Ureter (tissue), 1 donor: ENCODE results near the gene PYGM. TPM values are rescaled to one million over a fixed set of nuclear protein-coding genes. Genes with fewer than 3 reads are reported as not detected.
"Not testable (repeated sequence)": the region's sequence is repeated elsewhere in the genome, so short reads cannot be mapped to it uniquely, and the experiment has no call there.

Source experiments
- DNase-seq: peaks from one replicate; pipeline ENCODE4 v3.0.0-alpha.2; 2020; ENCODE audit warnings: low spot score
- total RNA-seq: library from RNA; stranded (reverse); gene quantifications from one replicate; pipeline ENCODE4 v1.2.4, GENCODE V29; 2023
- donor health status: DM: yes; HTN: yes; CAD: no.

PYGM gene
- total RNA-seq, 1 donor from 2014 or later: 11.4 TPM

DNA sequence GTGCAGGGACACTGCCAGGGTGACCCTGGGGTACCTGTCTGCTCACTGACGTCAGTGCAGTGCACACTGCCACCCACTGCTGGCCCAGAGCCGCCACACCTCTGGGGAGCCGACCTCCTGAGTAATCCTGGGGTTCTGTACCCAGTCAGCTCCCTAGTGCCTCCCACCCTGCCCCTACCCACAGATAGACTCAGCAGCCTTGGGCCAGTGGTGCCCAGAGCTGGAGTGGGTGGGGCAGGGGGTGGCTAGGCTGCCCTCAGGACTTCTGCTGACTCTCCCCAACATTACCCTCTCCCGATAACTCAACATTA is 42.6 kb downstream of the PYGM start:
- no peak for DNase-seq

DNA sequence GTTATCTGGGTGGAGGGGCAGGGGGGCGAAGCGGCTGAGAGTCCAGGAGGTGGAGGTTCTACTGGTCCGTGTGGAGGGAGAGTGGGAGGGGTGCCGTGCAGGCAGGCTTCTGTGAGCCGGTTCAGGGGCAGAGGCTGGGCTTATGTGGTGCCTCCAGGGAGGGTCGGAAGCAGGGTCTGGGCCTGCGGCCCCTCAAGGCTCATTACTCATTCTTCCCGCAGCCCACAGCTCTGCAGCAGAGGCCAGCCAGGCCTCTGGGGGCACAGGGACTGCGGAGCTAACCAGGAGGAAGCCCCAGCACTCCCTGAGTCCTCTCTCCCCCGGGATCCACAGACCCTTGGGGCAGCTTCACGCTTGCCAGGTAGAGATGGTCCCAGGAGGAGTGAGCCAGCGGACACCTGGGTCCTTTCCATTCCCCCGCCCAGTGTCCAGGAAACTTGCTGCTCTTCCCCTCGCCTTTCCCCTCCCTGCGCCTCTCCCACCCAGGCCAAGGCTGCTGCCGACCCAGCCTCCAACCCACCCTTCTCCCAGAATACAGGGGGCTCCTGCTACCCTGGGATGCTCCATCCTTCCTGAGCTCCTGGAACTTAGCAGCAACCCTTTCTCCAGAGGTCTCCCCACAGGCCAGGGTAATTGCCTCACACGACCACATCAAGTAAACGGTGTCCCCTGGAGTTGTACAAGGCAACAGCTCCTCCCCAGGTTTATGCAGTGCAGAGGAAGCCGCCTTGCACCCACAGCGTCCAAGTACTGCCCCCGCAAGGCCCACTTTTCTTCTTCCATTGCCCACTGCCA is 43.1 kb downstream of the PYGM start:
- DNase-seq: no peak

DNA sequence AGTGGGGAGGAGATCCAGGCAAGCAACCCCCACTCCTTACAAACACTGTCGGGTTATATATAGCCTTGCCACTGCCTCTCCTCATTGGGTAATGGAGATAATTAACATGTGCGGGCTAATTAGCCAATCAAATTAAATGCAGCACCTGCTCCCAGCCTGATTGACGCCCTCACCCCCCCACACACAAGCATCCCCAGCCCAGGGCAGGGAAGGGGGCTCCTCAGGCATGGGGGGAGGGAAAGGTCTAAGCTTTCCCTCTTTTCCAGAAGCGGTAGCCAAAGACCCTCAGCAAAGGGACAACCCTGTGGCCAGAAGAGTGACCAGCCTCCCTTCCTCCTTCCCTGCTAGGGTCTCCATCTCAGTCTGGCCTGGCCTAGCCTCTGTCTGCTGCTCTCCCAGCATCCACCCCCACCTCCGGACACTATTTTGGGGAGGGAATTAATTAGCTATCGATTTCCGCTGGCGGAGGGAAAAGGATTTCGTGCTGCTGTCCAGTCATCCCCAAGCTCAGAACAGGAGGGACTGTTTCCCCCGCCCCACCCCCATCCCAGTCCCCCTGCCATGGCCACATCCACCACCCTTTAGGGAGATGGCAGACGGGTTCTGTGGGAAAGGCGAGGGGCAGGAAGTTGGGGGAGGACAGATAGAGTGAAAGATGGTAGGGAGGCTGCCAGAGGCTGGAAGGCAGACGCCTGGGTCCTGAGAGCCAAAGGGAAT is 43.9 kb downstream of the PYGM start:
- no peak for DNase-seq

GRCh38 chr11:64715110-64715509 is 44.7 kb downstream of the PYGM start:
- no peak for DNase-seq

DNA sequence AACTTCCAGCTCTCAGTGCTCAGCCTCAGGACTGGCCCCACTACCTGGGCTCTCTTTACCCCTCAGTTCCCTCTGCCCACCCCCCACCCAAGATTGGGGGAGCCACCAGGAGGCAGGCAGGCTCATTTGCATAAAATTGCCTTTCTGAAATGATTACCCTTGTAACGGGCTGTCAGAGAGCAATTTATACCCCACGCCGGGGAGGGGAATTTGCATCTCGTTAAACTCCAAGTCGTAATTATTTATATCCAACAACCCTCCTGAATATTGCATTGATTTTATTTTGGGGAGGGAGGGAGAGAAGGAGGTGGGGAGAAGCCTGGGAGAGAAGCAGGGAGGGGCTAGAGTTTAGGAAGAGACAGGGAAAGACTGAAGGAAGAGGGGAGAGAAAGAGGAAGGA is 45.1 kb downstream of the PYGM start:
- DNase-seq: no peak

DNA sequence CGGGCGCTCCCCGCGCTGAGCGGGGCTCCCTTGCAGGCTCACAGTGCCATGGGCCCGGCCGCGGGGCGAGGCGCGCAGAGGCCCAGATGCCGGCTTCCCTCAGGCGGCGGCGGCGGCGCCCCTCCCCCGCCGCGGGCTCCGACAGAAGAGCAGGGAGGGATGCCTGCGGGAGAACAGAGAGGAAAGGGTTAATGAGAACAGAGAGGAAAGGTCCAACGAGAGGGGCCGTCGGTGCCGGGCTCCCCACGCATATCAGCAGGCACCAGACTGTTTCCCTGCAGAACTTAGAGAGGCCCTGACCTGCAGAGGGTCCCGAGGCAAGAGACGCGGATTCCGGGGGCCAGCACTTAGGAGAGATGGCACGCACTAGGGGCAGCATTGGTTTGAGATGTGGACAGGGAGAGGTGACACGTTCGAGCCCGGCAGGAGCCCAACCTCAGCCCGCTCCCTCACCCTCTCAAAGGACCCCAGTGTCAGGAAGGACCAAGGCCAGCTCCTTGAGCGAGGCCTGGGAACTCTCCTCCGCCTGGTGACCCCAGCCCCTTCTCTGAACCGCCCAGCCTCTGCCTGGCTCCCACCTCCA is 45.9 kb downstream of the PYGM start:
- DNase-seq: no peak

GRCh38 chr11:64713016-64713707 is 46.6 kb downstream of the PYGM start:
- no peak for DNase-seq

DNA sequence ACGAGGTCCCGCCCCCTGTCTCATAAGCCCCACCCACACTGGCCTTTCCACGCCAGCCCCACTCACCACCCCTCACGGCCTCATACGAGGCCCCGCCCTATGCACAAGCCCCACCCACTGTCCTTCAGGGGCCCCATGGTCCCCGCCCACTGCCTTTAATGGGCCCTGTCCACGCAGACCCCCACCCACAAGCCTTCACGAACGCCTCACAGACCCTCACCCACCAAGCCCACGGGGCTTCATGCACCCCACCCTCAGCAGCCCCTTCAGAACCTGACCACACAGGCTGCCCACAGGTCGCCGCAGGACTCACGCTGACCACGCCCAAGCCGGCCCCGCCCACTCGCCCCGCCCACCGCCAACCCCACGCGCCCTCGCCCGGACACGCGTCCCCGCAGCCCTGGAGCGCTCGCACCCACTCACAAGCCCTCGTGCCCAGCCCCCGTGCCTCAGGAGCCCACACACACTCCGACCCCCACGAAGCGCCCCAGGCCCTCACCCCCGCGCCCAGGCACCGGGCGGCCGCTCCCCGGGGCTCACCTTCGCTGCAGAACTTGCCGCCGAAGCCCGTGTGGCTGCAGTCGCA is 47.3 kb downstream of the PYGM start:
- DNase-seq: no peak

DNA sequence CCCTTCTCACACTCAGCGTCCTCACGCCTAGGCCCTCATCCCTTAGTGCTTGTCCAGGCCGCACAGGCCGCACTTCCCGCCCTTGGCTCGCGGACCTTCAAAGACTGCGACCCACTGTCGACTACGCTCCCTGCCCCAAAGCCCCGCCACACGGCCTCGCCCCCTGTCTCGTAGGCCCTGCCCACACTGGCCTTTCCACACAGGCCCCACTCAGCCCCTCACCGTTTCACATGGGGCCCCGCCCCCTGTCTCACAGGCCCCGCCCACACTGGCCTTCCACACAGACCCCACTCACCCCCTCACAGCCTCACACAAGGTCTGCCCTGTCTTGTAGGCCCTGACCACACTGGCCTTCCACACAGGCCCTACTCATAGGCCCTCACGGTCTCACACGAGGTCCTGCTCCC is 47.8 kb downstream of the PYGM start:
- no peak for DNase-seq

DNA sequence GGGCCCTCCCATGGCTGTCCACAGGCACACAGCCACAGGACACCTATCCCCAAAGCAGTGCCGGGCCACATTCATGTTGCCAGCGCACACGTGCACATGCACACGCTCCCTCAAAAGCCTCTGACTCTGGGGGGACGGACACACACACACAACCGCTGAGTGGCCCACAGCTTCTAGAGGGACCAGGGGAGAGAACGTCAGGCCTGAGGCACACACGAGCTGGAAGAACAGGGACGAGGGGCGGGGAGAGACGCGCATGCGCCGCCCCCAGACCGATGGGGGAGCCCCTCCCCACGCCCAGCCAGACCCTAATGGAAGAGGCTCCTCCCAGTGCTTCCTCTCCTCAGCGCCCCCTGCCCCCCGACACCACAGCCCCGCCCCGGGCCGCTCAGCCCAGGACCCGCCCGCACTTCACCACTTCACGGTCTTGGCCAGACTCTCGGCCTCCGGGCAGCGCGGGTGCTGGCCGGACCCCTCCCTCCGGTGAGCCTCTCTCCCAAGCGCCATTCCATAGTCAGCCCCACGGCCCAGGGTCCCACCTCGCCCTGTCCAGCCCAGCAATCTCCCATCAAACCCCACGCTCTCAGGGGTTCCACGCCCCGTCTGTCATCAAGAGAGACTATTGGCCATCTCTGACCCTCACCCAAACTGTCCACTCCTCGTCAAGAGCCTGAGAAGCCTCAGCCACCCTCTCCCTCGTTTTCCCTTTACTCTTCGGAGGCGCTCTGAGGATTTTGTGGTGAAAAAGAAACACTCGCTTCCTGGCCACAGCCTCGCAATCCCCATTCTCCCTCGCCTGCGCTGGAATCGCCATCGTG is 48.4 kb downstream of the PYGM start:
- no peak for DNase-seq

- no peak for DNase-seq
Measured at GRCh38 chr11:64710418-64711137, 49.2 kb downstream of the PYGM start.

- DNase-seq: no peak
Measured at GRCh38 chr11:64705501-64705900, 54.3 kb downstream of the PYGM start.

DNA sequence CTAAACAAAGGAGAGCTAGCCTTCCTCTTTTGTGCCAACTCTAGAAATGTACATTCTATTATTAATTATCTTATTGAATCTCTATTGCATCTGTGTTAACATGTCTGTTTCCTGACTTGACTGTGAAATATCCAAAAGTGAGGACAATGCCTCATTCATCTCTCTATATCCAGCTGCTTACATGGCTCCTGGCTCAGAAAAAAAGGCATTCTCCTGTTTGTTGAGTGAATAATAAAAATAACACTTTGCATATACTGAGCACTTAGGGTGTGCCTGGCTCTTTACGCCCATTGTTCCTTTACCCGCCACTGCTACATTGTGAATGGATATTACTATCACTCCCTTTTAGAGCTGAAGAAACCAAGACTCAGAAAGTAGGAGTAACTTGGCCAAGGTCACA is 56.7 kb downstream of the PYGM start:
- no peak for DNase-seq

DNA sequence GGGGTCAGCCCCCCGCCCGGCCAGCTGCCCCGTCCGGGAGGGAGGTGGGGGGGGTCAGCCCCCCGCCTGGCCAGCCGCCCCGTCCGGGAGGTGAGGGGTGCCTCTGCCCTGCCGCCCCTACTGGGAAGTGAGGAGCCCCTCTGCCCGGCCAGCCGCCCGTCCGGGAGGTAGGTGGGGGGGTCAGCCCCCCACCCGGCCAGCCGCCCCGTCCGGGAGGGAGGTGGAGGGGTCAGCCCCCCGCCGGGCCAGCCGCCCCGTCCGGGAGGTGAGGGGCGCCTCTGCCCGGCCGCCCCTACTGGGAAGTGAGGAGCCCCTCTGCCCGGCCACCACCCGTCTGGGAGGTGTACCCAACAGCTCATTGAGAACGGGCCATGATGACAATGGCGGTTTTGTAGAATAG is 57.8 kb downstream of the PYGM start:
- not testable (repeated sequence) for DNase-seq

GRCh38 chr11:64698427-64698826 is 61.3 kb downstream of the PYGM start:
- no peak for DNase-seq

GRCh38 chr11:64697663-64698375 is 62.0 kb downstream of the PYGM start:
- DNase-seq: no peak
